Mesenchymal stem cell (in vitro differentiated cells and primary cell): ENCODE measurements around the gene ATP2A1.

Experiments
- DNase-seq: peaks from one replicate; pipeline ENCODE4 v3.0.0-alpha.2; 2013
- H2AFZ ChIP-seq: one replicate; pipeline ENCODE4 v1.6.1; 2013; ENCODE audit warnings: low read depth, mild to moderate bottlenecking, control low read depth, inconsistent platforms, low read length, moderate library complexity
- H2AK5ac ChIP-seq: 2 replicates; pipeline ENCODE4 v1.6.1; 2013; ENCODE audit warnings: low read length, moderate library complexity, mild to moderate bottlenecking, inconsistent platforms; ENCODE audit not compliant: severe bottlenecking
- H2BK120ac ChIP-seq: one replicate; pipeline ENCODE4 v1.6.1; 2013; ENCODE audit warnings: low read depth, mild to moderate bottlenecking, inconsistent platforms, low read length, moderate library complexity
- H2BK12ac ChIP-seq, 2 experiments: one replicate each; pipeline ENCODE4 v1.6.1; 2013; ENCODE audit warnings: inconsistent platforms in 2 of 2, low read length in 2 of 2, mild to moderate bottlenecking in 2 of 2, moderate library complexity in 2 of 2, control low read depth in 1 of 2
- H2BK15ac ChIP-seq: one replicate; pipeline ENCODE4 v1.6.1; 2013; ENCODE audit warnings: mild to moderate bottlenecking, low read depth, inconsistent platforms; ENCODE audit not compliant: poor library complexity, severe bottlenecking
- H2BK5ac ChIP-seq: 2 replicates; pipeline ENCODE4 v1.6.1; 2013; ENCODE audit warnings: low read depth, mild to moderate bottlenecking, low read length, control low read depth, inconsistent platforms; ENCODE audit not compliant: poor library complexity, severe bottlenecking
- H3K14ac ChIP-seq, 2 experiments: one replicate each; pipeline ENCODE4 v1.6.1; 2013; ENCODE audit warnings: inconsistent platforms in 2 of 2, low read length in 2 of 2, control low read depth in 1 of 2, mild to moderate bottlenecking in 1 of 2, moderate library complexity in 1 of 2
- H3K18ac ChIP-seq, 2 experiments: one replicate each; pipeline ENCODE4 v1.6.1; 2013; ENCODE audit warnings: inconsistent platforms in 2 of 2, low read length in 2 of 2, control low read depth in 1 of 2, low read depth in 1 of 2, mild to moderate bottlenecking in 1 of 2
- H3K23ac ChIP-seq, 2 experiments: one replicate each; pipeline ENCODE4 v1.6.1; 2013; ENCODE audit warnings: inconsistent platforms in 2 of 2, low read length in 2 of 2, mild to moderate bottlenecking in 2 of 2, moderate library complexity in 2 of 2, control low read depth in 1 of 2
- H3K27ac ChIP-seq: 2 replicates; pipeline ENCODE4 v1.5.1; 2013; ENCODE audit warnings: mild to moderate bottlenecking, moderate library complexity, low read length, control low read depth, inconsistent platforms; ENCODE audit not compliant: poor library complexity, severe bottlenecking
- H3K27me3 ChIP-seq, 2 experiments: 2 replicates each; pipeline versions ENCODE4 v1.6.1 to v1.7.0; 2013; ENCODE audit warnings: low read length in 2 of 2, mild to moderate bottlenecking in 2 of 2, moderate library complexity in 2 of 2, control low read depth in 1 of 2, inconsistent platforms in 1 of 2; ENCODE audit not compliant: control insufficient read depth in 1 of 2, insufficient read depth in 1 of 2
- H3K36me3 ChIP-seq, 2 experiments: 2 replicates each; pipeline versions ENCODE4 v1.6.1 to v1.7.0; 2013; ENCODE audit warnings: low read length in 2 of 2, control low read depth in 1 of 2, inconsistent platforms in 1 of 2, low read depth in 1 of 2, mild to moderate bottlenecking in 1 of 2; ENCODE audit not compliant: insufficient read depth in 2 of 2, control insufficient read depth in 1 of 2
- H3K4ac ChIP-seq, 2 experiments: one replicate each; pipeline ENCODE4 v1.6.1; 2013; ENCODE audit warnings: inconsistent platforms in 2 of 2, low read length in 2 of 2, mild to moderate bottlenecking in 2 of 2, moderate library complexity in 2 of 2, control low read depth in 1 of 2, low read depth in 1 of 2
- H3K4me1 ChIP-seq: 2 replicates; pipeline ENCODE4 v1.6.1; 2013; ENCODE audit warnings: low read depth, low read length, control low read depth; ENCODE audit not compliant: control insufficient read depth, insufficient read depth
- H3K4me2 ChIP-seq: 2 replicates; pipeline ENCODE4 v1.6.1; 2013; ENCODE audit warnings: low read length, mild to moderate bottlenecking, inconsistent platforms; ENCODE audit not compliant: poor library complexity, severe bottlenecking
- H3K4me3 ChIP-seq, 2 experiments: 2 replicates each; pipeline versions ENCODE4 v1.5.1 to v1.7.0; 2013; ENCODE audit warnings: low read length in 2 of 2, mild to moderate bottlenecking in 2 of 2, control low read depth in 1 of 2, low read depth in 1 of 2; ENCODE audit not compliant: insufficient read depth in 1 of 2
- H3K79me1 ChIP-seq: replicated peaks from 2 replicates; pipeline ENCODE4 v1.6.1; 2013; ENCODE audit warnings: mild to moderate bottlenecking, control low read depth, low read length, inconsistent platforms; ENCODE audit not compliant: poor library complexity, severe bottlenecking
- H3K9ac ChIP-seq: 2 replicates; pipeline ENCODE4 v1.7.0; 2013; ENCODE audit warnings: mild to moderate bottlenecking, low read length, moderate library complexity
- H3K9me3 ChIP-seq: 2 replicates; pipeline ENCODE4 v1.7.0; 2013; ENCODE audit warnings: mild to moderate bottlenecking, low read length; ENCODE audit not compliant: control insufficient read depth
- H4K8ac ChIP-seq: one replicate; pipeline ENCODE4 v1.6.1; 2013; ENCODE audit warnings: inconsistent platforms, mild to moderate bottlenecking, low read length, moderate library complexity
- H4K91ac ChIP-seq: one replicate; pipeline ENCODE4 v1.6.1; 2013; ENCODE audit warnings: mild to moderate bottlenecking, low read length, inconsistent platforms
- WGBS: methylation state at CpG from one replicate; pipeline ENCODE4 v1.1.7; 2013; ENCODE audit warnings: mixed read lengths; 5-methylcytosine and 5-hydroxymethylcytosine counted together

ATP2A1 gene

GRCh38 chr16:28845761-28846079 is 32.6 kb upstream of the ATP2A1 start:
- WGBS = 2% methylated on average over 16 of the region's 16 CpGs
- Histone ChIP-seq H2BK12ac (no peak overlapping the region), H3K27ac (no peak overlapping the region), H2BK120ac (no peak overlapping the region), H2AK5ac (no peak overlapping the region), H2AFZ (peak overlapping the region; percentile 96), H3K27me3 (no peaks in the 10 kb centered on the region), H4K8ac (peak overlapping the region; percentile 91), H3K18ac (peak overlapping the region; percentile 71 to 87), H2BK15ac (no peak overlapping the region), H3K36me3 (peaks cover 34 to 39% of the 10 kb centered on the region in 2 experiments), H3K14ac (peak overlapping the region in 1 of 2 experiments; percentile 96), H3K9me3 (no peaks in the 10 kb centered on the region), H4K91ac (peak overlapping the region; percentile 30), H3K79me1 (peaks cover 31% of the 10 kb centered on the region), H3K9ac (peak overlapping the region; percentile 98), H3K4me2 (peak overlapping the region; percentile 92), H3K23ac (peak overlapping the region in 1 of 2 experiments; percentile 5), H2BK5ac (no peak overlapping the region), H3K4me3 (peak overlapping the region; percentile 98 to 100), H3K4me1 (peaks cover 15% of the 10 kb centered on the region), H3K4ac (peak overlapping the region; percentile 78 to 83)
- no peak for DNase-seq

GRCh38 chr16:28846080-28846932 is 32.0 kb upstream of the ATP2A1 start, which contains the start of gene TUFM:
Gene TUFM (minus strand): TSS chr16:28846348. CDS start chr16:28846269, 79 bp downstream.
- peak within 1 kb of the TSS; percentile 78 for H4K91ac ChIP-seq
- no peaks in the 10 kb centered on the region for H3K9me3 ChIP-seq
- peak within 1 kb of the TSS; percentile 98 to 100 for H3K4me3 ChIP-seq
- H2BK120ac ChIP-seq = peak within 1 kb of the TSS; percentile 54
- peaks cover 34% of the 10 kb centered on the region for H3K79me1 ChIP-seq
- H3K27ac ChIP-seq = peak within 1 kb of the TSS; percentile 44
- peaks cover 34 to 36% of the 10 kb centered on the region in 2 experiments for H3K36me3 ChIP-seq
- peak within 1 kb of the TSS; percentile 96 for H2AFZ ChIP-seq
- no peak within 1 kb of the TSS for H2BK5ac ChIP-seq
- peak within 1 kb of the TSS; percentile 71 to 87 for H3K18ac ChIP-seq
- peak within 1 kb of the TSS in 1 of 2 experiments; percentile 96 for H3K14ac ChIP-seq
- 2% methylated on average over 73 of the region's 73 CpGs for WGBS
- H4K8ac ChIP-seq = peak within 1 kb of the TSS; percentile 97
- H3K23ac ChIP-seq = peak within 1 kb of the TSS in 1 of 2 experiments; percentile 5
- no peak within 1 kb of the TSS for H2BK12ac ChIP-seq
- no peaks in the 10 kb centered on the region for H3K27me3 ChIP-seq
- peak within 1 kb of the TSS; percentile 36 for H2BK15ac ChIP-seq
- peak; percentile 99 for DNase-seq
- peaks cover 15% of the 10 kb centered on the region for H3K4me1 ChIP-seq
- H3K4ac ChIP-seq = peak within 1 kb of the TSS; percentile 83 to 85
- H3K4me2 ChIP-seq = peak within 1 kb of the TSS; percentile 94
- peak within 1 kb of the TSS; percentile 98 for H3K9ac ChIP-seq
- H2AK5ac ChIP-seq = peak within 1 kb of the TSS; percentile 70

- 56% methylated on average over 4 of the region's 5 CpGs for WGBS
- peak overlapping the region; percentile 34 to 54 for H3K18ac ChIP-seq
Observed at GRCh38 chr16:28846933-28847273, 31.4 kb upstream of the ATP2A1 start.

GRCh38 chr16:28858421-28858820 is 19.9 kb upstream of the ATP2A1 start:
- DNase-seq = no peak
- H3K23ac ChIP-seq = no peak overlapping the region
- 95% methylated on average over 8 of the region's 8 CpGs for WGBS

More at GRCh38 chr16:28846933-28847273, 31.4 kb upstream of the ATP2A1 start:
- Histone ChIP-seq H3K4ac (peak overlapping the region; percentile 54 to 85), H4K91ac (peak overlapping the region; percentile 78), H4K8ac (peak overlapping the region; percentile 97), H3K27me3 (no peaks in the 10 kb centered on the region), H3K4me2 (peak overlapping the region; percentile 94), H3K4me1 (peaks cover 15% of the 10 kb centered on the region), H3K36me3 (peaks cover 33% of the 10 kb centered on the region in 2 experiments), H2AFZ (peak overlapping the region; percentile 72), H2BK120ac (peak overlapping the region; percentile 54), H3K4me3 (peak overlapping the region; percentile 78 to 100), H2BK5ac (no peak overlapping the region), H2BK15ac (peak overlapping the region; percentile 36), H3K14ac (peak overlapping the region in 1 of 2 experiments; percentile 38), H3K9ac (peak overlapping the region; percentile 98), H3K23ac (no peak overlapping the region), H3K9me3 (no peaks in the 10 kb centered on the region), H3K79me1 (peaks cover 34% of the 10 kb centered on the region), H2AK5ac (peak overlapping the region; percentile 70), H2BK12ac (no peak overlapping the region), H3K27ac (no peak overlapping the region)
- DNase-seq = no peak

More at GRCh38 chr16:28858421-28858820, 19.9 kb upstream of the ATP2A1 start:
- H4K8ac ChIP-seq = no peak overlapping the region
- H3K27ac ChIP-seq = no peak overlapping the region
- H2BK15ac ChIP-seq = no peak overlapping the region
- H3K4me1 ChIP-seq = peaks cover 9% of the 10 kb centered on the region
- no peak overlapping the region for H3K18ac ChIP-seq
- H3K27me3 ChIP-seq = no peaks in the 10 kb centered on the region
- no peak overlapping the region for H2AK5ac ChIP-seq
- H2BK120ac ChIP-seq = no peak overlapping the region
- H2BK12ac ChIP-seq = no peak overlapping the region
- H2BK5ac ChIP-seq = no peak overlapping the region
- H3K9me3 ChIP-seq = no peaks in the 10 kb centered on the region
- no peak overlapping the region for H4K91ac ChIP-seq
- H2AFZ ChIP-seq = no peak overlapping the region
- no peak overlapping the region for H3K4me3 ChIP-seq
- H3K4ac ChIP-seq = no peak overlapping the region
- H3K36me3 ChIP-seq = peaks cover 5 to 7% of the 10 kb centered on the region in 2 experiments
- peaks cover 15% of the 10 kb centered on the region for H3K79me1 ChIP-seq
- no peak overlapping the region for H3K4me2 ChIP-seq
- H3K9ac ChIP-seq = no peak overlapping the region
- no peak overlapping the region for H3K14ac ChIP-seq
